Lung (tissue), 12 donors: ENCODE results near the gene CNN3. TPM values are rescaled to one million over a fixed set of nuclear protein-coding genes. Genes with fewer than 3 reads are reported as not detected.

Experiments used
- ATAC-seq: fragments of 200-7000 bp; cut with Tn5 transposase; one replicate; pipeline ENCODE4 v1.9.1; 2020; ENCODE audit warnings: moderate number of reproducible peaks; ENCODE audit not compliant: insufficient read depth, low FRiP score
- DNase-seq, 3 donors: peaks; one replicate each; pipeline ENCODE4 v3.0.0-alpha.2; 2013 to 2017
- H3K27ac ChIP-seq, 2 donors: one replicate each; pipeline ENCODE4 v1.5.1; 2013; ENCODE audit warnings: mild to moderate bottlenecking in 2 of 2, moderate library complexity in 2 of 2, control low read depth in 1 of 2, inconsistent platforms in 1 of 2, low read depth in 1 of 2, low read length in 1 of 2
- H3K27me3 ChIP-seq, 3 donors: one replicate each; pipeline ENCODE4 v1.5.1; 2013; ENCODE audit warnings: low read length in 2 of 3; ENCODE audit not compliant: control insufficient read depth in 3 of 3, insufficient read depth in 3 of 3
- H3K36me3 ChIP-seq, 4 donors: one replicate each; pipeline ENCODE4 v1.5.1; 2013; ENCODE audit warnings: low read length in 4 of 4, mild to moderate bottlenecking in 1 of 4, moderate library complexity in 1 of 4; ENCODE audit not compliant: control insufficient read depth in 4 of 4, insufficient read depth in 4 of 4
- H3K4me1 ChIP-seq, 5 donors: one replicate each; pipeline ENCODE4 v1.5.1; 2013; ENCODE audit warnings: low read length in 5 of 5, mild to moderate bottlenecking in 2 of 5, moderate library complexity in 1 of 5; ENCODE audit not compliant: control insufficient read depth in 5 of 5, insufficient read depth in 5 of 5
- H3K4me3 ChIP-seq: one replicate; pipeline ENCODE4 v1.5.1; 2013; ENCODE audit warnings: mild to moderate bottlenecking, control low read depth, moderate library complexity
- H3K9ac ChIP-seq, 2 donors: one replicate each; pipeline ENCODE4 v1.5.1; 2013; ENCODE audit warnings: low read length in 2 of 2, control low read depth in 1 of 2; ENCODE audit not compliant: insufficient read depth in 1 of 2
- H3K9me3 ChIP-seq, 4 donors: one replicate each; pipeline ENCODE4 v1.5.1; 2013; ENCODE audit warnings: low read length in 3 of 4, mild to moderate bottlenecking in 1 of 4, moderate library complexity in 1 of 4; ENCODE audit not compliant: control insufficient read depth in 4 of 4, insufficient read depth in 3 of 4
- WGBS, 2 donors: extraction: QIAGEN DNeasy Blood & Tissue Kit; methylation state at CpG; one replicate each; pipeline ENCODE4 v1.1.7; 2013; 5-methylcytosine and 5-hydroxymethylcytosine counted together
- polyA plus RNA-seq, 2 donors: library from polyadenylated mRNA; stranded (reverse); fragments of 200-250 nt; gene quantifications; one replicate each; pipeline ENCODE4 v1.2.1, GENCODE V29; 2013
- total RNA-seq, 2 donors: library from RNA; depleted of rRNA in 1 of 2; stranded (reverse); fragments of >200 nt in 1 of 2; gene quantifications; one replicate each; pipeline ENCODE4 v1.2.1, GENCODE V29; 2014 to 2021
- TF ChIP-seq, protein P1 (sequence below): IDR thresholded peaks from 2 replicates; pipeline ENCODE4 v1.5.1; 2012; ENCODE audit warnings: mild to moderate bottlenecking; ENCODE audit errors: control extremely low read depth, extremely low read depth
- donor health status: control.
- donor health status: control.
- donor health status: Bipolar disorder and iron deficiency.
- donor health status: healthy.
- donor health status: DM: yes; HTN: yes; CAD: no.

Gene CNN3
- total and polyA plus RNA-seq, 4 donors, result 79.9 to 265 (median 182) TPM

DNA sequence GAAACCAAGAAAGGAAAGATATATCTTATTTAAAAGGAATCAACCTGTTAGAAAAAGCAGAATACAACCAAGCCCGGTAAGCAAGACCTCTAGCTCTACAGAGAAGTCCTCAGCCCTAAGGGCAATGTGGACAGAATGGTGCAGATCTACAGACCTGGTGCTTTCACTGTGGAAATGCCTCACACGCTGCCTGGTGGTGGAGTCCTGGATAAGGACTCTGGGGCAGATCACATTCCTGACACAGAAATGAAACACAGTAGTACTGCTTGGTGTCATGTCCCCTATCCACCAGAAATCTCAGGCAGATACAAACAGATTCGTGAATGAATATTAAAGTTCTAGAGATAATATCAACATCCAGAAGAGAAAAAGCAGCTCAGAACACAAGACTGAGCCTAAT lies 6.8 kb downstream of the CNN3 start:
- ATAC-seq, result no peak
- DNase-seq, result no peak
- Histone ChIP-seq H3K27me3 (no peaks in the 10 kb centered on the region), H3K36me3 (peaks cover 0 to 4% (median 0%) of the 10 kb centered on the region in 4 donors), H3K4me3 (no peak overlapping the region), H3K9me3 (no peaks in the 10 kb centered on the region), H3K27ac (peak overlapping the region in 1 of 2 donors; percentile 52), H3K4me1 (peaks cover 11 to 52% (median 20%) of the 10 kb centered on the region in 5 donors), H3K9ac (no peak overlapping the region)
- WGBS, 2 donors, result 62 to 87% methylated on average over 3 of the region's 3 CpGs
- TF ChIP-seq, protein P1, sequence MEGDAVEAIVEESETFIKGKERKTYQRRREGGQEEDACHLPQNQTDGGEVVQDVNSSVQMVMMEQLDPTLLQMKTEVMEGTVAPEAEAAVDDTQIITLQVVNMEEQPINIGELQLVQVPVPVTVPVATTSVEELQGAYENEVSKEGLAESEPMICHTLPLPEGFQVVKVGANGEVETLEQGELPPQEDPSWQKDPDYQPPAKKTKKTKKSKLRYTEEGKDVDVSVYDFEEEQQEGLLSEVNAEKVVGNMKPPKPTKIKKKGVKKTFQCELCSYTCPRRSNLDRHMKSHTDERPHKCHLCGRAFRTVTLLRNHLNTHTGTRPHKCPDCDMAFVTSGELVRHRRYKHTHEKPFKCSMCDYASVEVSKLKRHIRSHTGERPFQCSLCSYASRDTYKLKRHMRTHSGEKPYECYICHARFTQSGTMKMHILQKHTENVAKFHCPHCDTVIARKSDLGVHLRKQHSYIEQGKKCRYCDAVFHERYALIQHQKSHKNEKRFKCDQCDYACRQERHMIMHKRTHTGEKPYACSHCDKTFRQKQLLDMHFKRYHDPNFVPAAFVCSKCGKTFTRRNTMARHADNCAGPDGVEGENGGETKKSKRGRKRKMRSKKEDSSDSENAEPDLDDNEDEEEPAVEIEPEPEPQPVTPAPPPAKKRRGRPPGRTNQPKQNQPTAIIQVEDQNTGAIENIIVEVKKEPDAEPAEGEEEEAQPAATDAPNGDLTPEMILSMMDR, result no peak

DNA sequence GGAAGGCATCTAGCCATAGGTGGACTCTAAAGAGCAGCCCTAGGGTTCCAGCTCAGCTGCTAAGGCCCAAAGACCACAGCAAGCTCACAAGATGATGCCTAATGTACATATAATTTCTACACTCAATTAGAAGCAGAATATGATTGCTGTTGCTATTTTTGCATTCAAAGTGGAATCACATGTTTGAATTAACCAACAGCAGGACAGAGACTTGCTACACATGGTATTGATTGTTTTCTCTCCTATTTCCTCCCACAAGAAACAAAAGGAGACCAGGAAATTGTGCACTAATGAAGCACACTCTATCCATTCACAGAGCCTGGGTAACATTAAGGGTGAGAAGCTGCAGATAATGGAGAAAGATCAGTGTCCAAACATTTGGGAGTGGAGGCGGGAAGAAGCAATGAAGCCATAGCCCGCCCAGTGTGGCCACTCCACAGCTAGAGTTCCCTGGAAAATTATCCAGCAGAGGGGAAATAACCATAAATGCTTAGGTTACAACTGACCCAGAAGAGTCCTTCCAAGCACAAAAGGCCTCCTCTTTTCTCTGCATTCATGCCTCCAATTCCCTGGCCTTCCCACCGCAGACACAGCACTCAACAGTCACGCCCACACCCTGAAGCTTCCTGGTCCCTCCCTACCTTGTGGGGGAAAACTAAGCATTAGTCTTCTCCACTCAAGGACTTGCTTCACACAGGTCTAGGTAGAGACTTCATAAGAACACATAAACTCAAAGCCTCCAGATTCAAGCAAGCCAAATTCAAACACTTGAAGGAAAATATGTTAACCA lies 7.5 kb downstream of the CNN3 start:
- Histone ChIP-seq H3K27ac (no peak overlapping the region), H3K4me1 (peaks cover 8 to 50% (median 16%) of the 10 kb centered on the region in 5 donors), H3K9ac (no peak overlapping the region), H3K27me3 (no peaks in the 10 kb centered on the region), H3K4me3 (no peak overlapping the region), H3K9me3 (no peaks in the 10 kb centered on the region), H3K36me3 (peaks cover 0 to 4% (median 0%) of the 10 kb centered on the region in 4 donors)
- TF ChIP-seq, protein P1, result no peak
- peak in 1 of 3 donors; percentile 44 for DNase-seq
- 75 to 92% methylated on average over 4 of the region's 4 CpGs for WGBS, 2 donors
- ATAC-seq, result peak; percentile 37

DNA sequence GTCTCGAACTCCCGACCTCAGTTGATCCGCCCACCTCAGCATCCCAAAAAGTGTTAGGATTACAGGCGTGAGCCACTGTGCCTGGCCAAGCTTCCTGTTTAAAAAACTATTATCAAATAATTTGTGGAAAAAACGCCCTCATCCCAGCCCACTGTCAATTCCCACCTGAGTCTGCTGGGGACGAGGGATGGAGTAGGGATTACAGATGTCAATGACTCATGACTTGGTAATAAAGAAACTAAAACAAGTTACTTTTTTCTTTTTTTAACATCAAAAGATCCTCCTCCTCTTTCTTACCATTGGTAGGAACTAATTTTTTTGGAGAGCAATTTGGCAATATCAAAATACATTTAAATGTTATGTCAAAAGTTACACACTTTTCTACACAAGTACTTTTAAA lies 9.7 kb downstream of the CNN3 start:
- no peak for DNase-seq
- Histone ChIP-seq H3K9me3 (no peaks in the 10 kb centered on the region), H3K36me3 (no peaks in the 10 kb centered on the region), H3K4me1 (peaks cover 0 to 45% (median 6%) of the 10 kb centered on the region in 5 donors), H3K4me3 (no peak overlapping the region), H3K27ac (no peak overlapping the region), H3K9ac (no peak overlapping the region), H3K27me3 (no peaks in the 10 kb centered on the region)
- no peak for ATAC-seq
- 82 to 90% methylated on average over 6 of the region's 6 CpGs for WGBS, 2 donors
- TF ChIP-seq, protein P1, result no peak
